NOMO-1 treated with DMSO at 0.1 percent for 48 hours (cell line): ENCODE results near the gene APOL4.
A peak's percentile ranks its signal among the peaks of the same experiment; 100 is the strongest.

Experiments used
- DNase-seq: peaks from one replicate; lab custom pipeline; 2025; ENCODE audit not compliant: unreplicated experiment; lab: John Stamatoyannopoulos, UW

Gene APOL4

GRCh38 chr22:36201630-36202319, at the start of gene APOL4:
Gene APOL4 (minus strand): TSS chr22:36201809. CDS start chr22:36201734, 75 bp downstream.
- no peak for DNase-seq

- peak; percentile 31 for DNase-seq
These were observed 48.8 kb upstream of the APOL4 start for GRCh38 chr22:36250292-36250960.

- no peak for DNase-seq
These were observed 47.6 kb upstream of the APOL4 start for GRCh38 chr22:36249160-36249559.

- no peak for DNase-seq
These were observed 46.3 kb upstream of the APOL4 start for GRCh38 chr22:36247955-36248354.

GRCh38 chr22:36246718-36247117, 45.1 kb upstream of the APOL4 start:
- no peak for DNase-seq

- no peak for DNase-seq
These were observed 44.3 kb upstream of the APOL4 start for GRCh38 chr22:36245805-36246356.

GRCh38 chr22:36244522-36245391, 43.1 kb upstream of the APOL4 start:
- DNase-seq = no peak

- no peak for DNase-seq
These were observed 42.4 kb upstream of the APOL4 start for GRCh38 chr22:36243986-36244385.

- peak; percentile 91 for DNase-seq
These were observed 38.0 kb upstream of the APOL4 start, which contains the start of gene APOL2 for GRCh38 chr22:36239401-36240171. Gene APOL2 (minus strand): TSS chr22:36239527. CDS start chr22:36233162, 6,365 bp downstream.

GRCh38 chr22:36239150-36239400, 37.5 kb upstream of the APOL4 start:
- DNase-seq = no peak

- DNase-seq = no peak
These were observed 37.0 kb upstream of the APOL4 start for GRCh38 chr22:36238373-36239149.

GRCh38 chr22:36237462-36238372, 36.1 kb upstream of the APOL4 start:
- DNase-seq = peak; percentile 4

GRCh38 chr22:36236388-36237319, 35.0 kb upstream of the APOL4 start:
- no peak for DNase-seq

DNA sequence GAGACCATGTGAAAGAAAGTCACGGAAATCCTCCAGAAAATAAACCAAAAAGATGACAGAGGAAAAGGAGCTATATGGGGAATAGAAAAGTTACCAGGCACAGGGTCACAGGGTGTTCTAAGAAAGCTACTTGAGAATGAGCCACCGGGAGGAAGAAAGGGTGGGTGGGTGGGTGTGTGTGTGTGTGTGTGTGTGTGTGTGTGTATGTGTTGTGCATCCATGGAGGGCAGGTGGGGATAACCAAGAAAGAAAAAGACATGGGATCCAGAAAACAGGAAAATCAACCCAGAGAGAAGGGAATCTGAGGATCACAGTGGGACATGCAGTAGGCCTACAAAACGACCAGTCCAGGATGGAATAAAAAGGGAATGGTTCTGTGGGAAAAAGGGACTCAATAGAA, 34.0 kb upstream of the APOL4 start:
- no peak for DNase-seq

- no peak for DNase-seq
These were observed 33.3 kb upstream of the APOL4 start for GRCh38 chr22:36234919-36235318.

GRCh38 chr22:36234213-36234612, 32.6 kb upstream of the APOL4 start:
- DNase-seq = no peak

DNA sequence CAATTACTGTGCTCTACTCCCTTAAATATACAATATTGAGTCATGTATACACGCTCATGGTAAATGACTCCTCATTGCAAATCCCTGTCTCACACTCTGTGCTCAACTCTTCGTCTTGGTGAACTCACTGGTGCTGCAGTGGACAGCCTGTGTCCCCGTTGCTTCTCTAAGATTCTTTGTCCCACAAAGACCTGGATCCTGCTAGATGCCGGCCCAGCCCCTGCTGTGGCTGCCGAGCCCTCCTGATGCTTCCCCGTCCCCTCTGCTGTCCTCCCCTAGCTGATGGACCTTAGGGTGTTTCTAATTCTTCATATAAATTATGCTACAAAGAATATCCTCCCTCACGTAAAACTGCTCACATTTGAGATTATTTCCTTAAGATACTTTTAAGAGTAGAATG, 32.2 kb upstream of the APOL4 start:
- DNase-seq = no peak
